ENCODE results near the gene CLEC17A.

- no peak for TF ChIP-seq POLR2A (IDR thresholded peaks at IDR 0.05; ENCODE audit: low read depth, low read length)
- TF ChIP-seq TAF1 (IDR thresholded peaks at IDR 0.05; ENCODE audit: low read depth, low read length), result no peak
- no peak for TF ChIP-seq POLR2AphosphoS5 (IDR thresholded peaks at IDR 0.05; ENCODE audit: low read depth, low read length)
- TF ChIP-seq SPI1 (IDR thresholded peaks at IDR 0.05; ENCODE audit: low read depth, low read length), result no peak
- no peak for TF ChIP-seq PAX5 (IDR thresholded peaks at IDR 0.05; ENCODE audit: insufficient read depth, low read length, severe bottlenecking)
Measured at GRCh38 chr19:14655726-14656125, 72.8 kb downstream of the CLEC17A start.

Measured in GM12891 (cell line).